Kidney (tissue), 14 donors: ENCODE data around the gene QSOX2. TPM values are rescaled to one million over a fixed set of nuclear protein-coding genes. Genes with fewer than 3 reads are reported as not detected.

Experiments
- DNase-seq, 5 donors: peaks; one replicate each; pipeline ENCODE4 v3.0.0-alpha.2; 2013 to 2020
- FAIRE-seq: peaks from 2 replicates; lab custom pipeline; 2012; peaks lifted over from hg19 to GRCh38; lab: Jason Lieb, UNC
- H3K27ac ChIP-seq, 2 donors: one replicate each; pipeline ENCODE4 v1.7.0; 2013; ENCODE audit warnings: low read depth in 2 of 2, low read length in 2 of 2, inconsistent platforms in 1 of 2
- H3K27me3 ChIP-seq: one replicate; pipeline ENCODE4 v1.7.1; 2013; ENCODE audit warnings: low read length, inconsistent platforms; ENCODE audit not compliant: control insufficient read depth, insufficient read depth
- H3K36me3 ChIP-seq, 3 donors: one replicate each; pipeline versions ENCODE4 v1.7.0 to v1.7.1; 2013; ENCODE audit warnings: low read length in 3 of 3, control low read depth in 1 of 3, inconsistent platforms in 1 of 3; ENCODE audit not compliant: insufficient read depth in 3 of 3, control insufficient read depth in 2 of 3
- H3K4me1 ChIP-seq, 3 donors: one replicate each; pipeline versions ENCODE4 v1.7.0 to v1.7.1; 2013; ENCODE audit warnings: low read length in 3 of 3, inconsistent platforms in 1 of 3, low read depth in 1 of 3; ENCODE audit not compliant: control insufficient read depth in 2 of 3, insufficient read depth in 2 of 3
- H3K4me3 ChIP-seq, 3 donors: one replicate each; pipeline versions ENCODE4 v1.7.0 to v1.8.1; 2013; ENCODE audit warnings: low read length in 3 of 3, control low read depth in 1 of 3, inconsistent platforms in 1 of 3
- H3K9ac ChIP-seq, 3 donors: one replicate each; pipeline versions ENCODE4 v1.7.0 to v1.7.1; 2013; ENCODE audit warnings: low read length in 3 of 3, control low read depth in 1 of 3, inconsistent platforms in 1 of 3
- H3K9me3 ChIP-seq, 3 donors: one replicate each; pipeline versions ENCODE4 v1.7.0 to v1.7.1; 2013; ENCODE audit warnings: low read length in 3 of 3, control low read depth in 1 of 3, inconsistent platforms in 1 of 3; ENCODE audit not compliant: control insufficient read depth in 2 of 3, insufficient read depth in 1 of 3
- CTCF ChIP-seq: IDR thresholded peaks from 3 replicates; pipeline ENCODE4 v1.5.1; 2012; ENCODE audit warnings: mild to moderate bottlenecking, moderate library complexity, borderline replicate concordance; ENCODE audit not compliant: insufficient read depth; ENCODE audit errors: extremely low read depth
- intact Hi-C: fragments of 100-400 bp; cut with DNase I; formaldehyde crosslinking; loops from one replicate; pipeline ENCODE4 v1.11.1; 2022
- polyA plus RNA-seq: library from polyadenylated mRNA; stranded (reverse); fragments of 350-450 nt; fragmentation: Illumina TruSeq; extraction: RNeasy Lipid Tissue Mini Kit (QIAGEN cat#74804); gene quantifications from one replicate; pipeline ENCODE4 v1.2.3, GENCODE V29; 2014; ENCODE audit warnings: low read depth, low replicate concordance; ENCODE audit not compliant: insufficient read depth
- total RNA-seq: library from RNA; stranded (reverse); fragmentation: NEBNext Ultra II Directional; extraction: Animal tissue kit (Norgen Biotek cat#: 25700); gene quantifications from one replicate; pipeline ENCODE4 v1.2.1, GENCODE V29; 2021
- donor health status: control.
- donor health status: control.
- donor health status: control.
- donor health status: control.
- donor health status: control.
- donor health status: DM: yes; HTN: yes; CAD: no.
- donor health status: Normal renal cell carcinoma (clear cell type).

QSOX2 gene
- total and polyA plus RNA-seq, 2 donors from 2014 or later, result 4.0 to 10.1 TPM

- peak in 1 of 5 donors; percentile 74 for DNase-seq
- no peaks in the 10 kb centered on the region for H3K9me3 ChIP-seq
- no peak for TF ChIP-seq CTCF
- intact Hi-C loops, result no loop called here
- peaks cover 0 to 4% (median 0%) of the 10 kb centered on the region in 3 donors for H3K4me1 ChIP-seq
- no peaks in the 10 kb centered on the region for H3K27me3 ChIP-seq
- FAIRE-seq, result no peak
- no peak overlapping the region for H3K9ac ChIP-seq
- no peak overlapping the region for H3K4me3 ChIP-seq
- no peaks in the 10 kb centered on the region for H3K36me3 ChIP-seq
- H3K27ac ChIP-seq, result no peak overlapping the region
Observed at GRCh38 chr9:136284311-136284710, 38.7 kb upstream of the QSOX2 start.

- peak overlapping the region in 1 of 3 donors; percentile 41 for H3K4me3 ChIP-seq
- intact Hi-C loops, result no loop called here
- H3K27ac ChIP-seq, result peak overlapping the region in 1 of 2 donors; percentile 49
- TF ChIP-seq CTCF, result peak; percentile 83
- no peaks in the 10 kb centered on the region for H3K9me3 ChIP-seq
- no peak overlapping the region for H3K9ac ChIP-seq
- H3K36me3 ChIP-seq, result no peaks in the 10 kb centered on the region
- FAIRE-seq, result no peak
- DNase-seq, result peak; percentile 88 to 92 (median 89)
- H3K4me1 ChIP-seq, result peaks cover 0 to 4% (median 0%) of the 10 kb centered on the region in 3 donors
- H3K27me3 ChIP-seq, result no peaks in the 10 kb centered on the region
Observed at GRCh38 chr9:136283291-136284235, 38.0 kb upstream of the QSOX2 start.

- FAIRE-seq, result no peak
- intact Hi-C loops, result no loop called here
Observed at GRCh38 chr9:136282272-136282861, 36.8 kb upstream of the QSOX2 start.

More at GRCh38 chr9:136282272-136282861, 36.8 kb upstream of the QSOX2 start:
- H3K27ac ChIP-seq, result no peak overlapping the region
- no peak for TF ChIP-seq CTCF
- no peak overlapping the region for H3K4me3 ChIP-seq
- H3K36me3 ChIP-seq, result no peaks in the 10 kb centered on the region
- H3K9ac ChIP-seq, result no peak overlapping the region
- no peak for DNase-seq
- no peaks in the 10 kb centered on the region for H3K9me3 ChIP-seq
- no peaks in the 10 kb centered on the region for H3K27me3 ChIP-seq
- H3K4me1 ChIP-seq, result peaks cover 0 to 4% (median 0%) of the 10 kb centered on the region in 3 donors
